GM23338 (cell line): ENCODE data around the gene NEU4. TPM values are rescaled to one million over a fixed set of nuclear protein-coding genes. Genes with fewer than 3 reads are reported as not detected.

Experiments
- ATAC-seq: fragments of 200-7000 bp; cut with Tn5 transposase; 3 replicates; pipeline ENCODE4 v1.9.1; 2020
- DNase-seq: peaks from one replicate; pipeline ENCODE4 v3.0.0-alpha.2; 2015; ENCODE audit warnings: low spot score
- H2AFZ ChIP-seq: fragments of 200-600 bp; sonication (generic); 2 replicates; pipeline ENCODE4 v1.8.0; 2016; ENCODE audit warnings: antibody characterized with exemption, mild to moderate bottlenecking, moderate library complexity
- H3F3A ChIP-seq: fragments of 200-600 bp; sonication (generic); replicated peaks from 2 replicates; pipeline ENCODE4 v1.8.0; 2017; ENCODE audit warnings: antibody characterized with exemption, mixed run types, low read depth
- H3K27ac ChIP-seq: fragments of 200-600 bp; sonication (generic); 2 replicates; pipeline ENCODE4 v1.6.1; 2016; ENCODE audit warnings: low read depth
- H3K27me3 ChIP-seq: fragments of 200-600 bp; sonication (generic); 2 replicates; pipeline ENCODE4 v1.8.0; 2016; ENCODE audit warnings: mild to moderate bottlenecking, mixed run types, moderate library complexity; ENCODE audit not compliant: insufficient read depth
- H3K36me3 ChIP-seq: fragments of 200-600 bp; sonication (generic); 2 replicates; pipeline ENCODE4 v1.8.0; 2016; ENCODE audit warnings: mild to moderate bottlenecking; ENCODE audit not compliant: insufficient read depth
- H3K4me1 ChIP-seq: fragments of 200-600 bp; sonication (generic); 2 replicates; pipeline ENCODE4 v1.8.0; 2016; ENCODE audit warnings: mild to moderate bottlenecking, moderate library complexity; ENCODE audit not compliant: insufficient read depth
- H3K4me2 ChIP-seq: fragments of 200-600 bp; sonication (generic); 2 replicates; pipeline ENCODE4 v1.7.1; 2017; ENCODE audit warnings: mixed run types
- H3K4me3 ChIP-seq: fragments of 200-600 bp; sonication (generic); 2 replicates; pipeline ENCODE4 v1.6.1; 2016; ENCODE audit warnings: mixed run types
- H3K79me2 ChIP-seq: fragments of 200-600 bp; sonication (generic); replicated peaks from 2 replicates; pipeline ENCODE4 v1.8.0; 2017; ENCODE audit warnings: mild to moderate bottlenecking; ENCODE audit not compliant: insufficient read depth
- H3K9me2 ChIP-seq: fragments of 200-600 bp; sonication (generic); 2 replicates; pipeline ENCODE4 v1.8.0; 2017; ENCODE audit not compliant: insufficient read depth
- H4K20me1 ChIP-seq: fragments of 200-600 bp; sonication (generic); replicated peaks from 2 replicates; pipeline ENCODE4 v1.8.0; 2017; ENCODE audit warnings: mild to moderate bottlenecking; ENCODE audit not compliant: insufficient read depth
- H3K27ac Mint-ChIP-seq: 2 replicates; pipeline ENCODE4 v1.8.0; 2020; ENCODE audit warnings: inconsistent platforms, mild to moderate bottlenecking, moderate library complexity, mixed read lengths
- H3K27me3 Mint-ChIP-seq: 3 replicates; pipeline ENCODE4 v1.8.0; 2022; ENCODE audit warnings: low read depth, mild to moderate bottlenecking, moderate library complexity, mixed read lengths, inconsistent platforms; ENCODE audit not compliant: insufficient read depth, poor library complexity
- H3K36me3 Mint-ChIP-seq: 3 replicates; pipeline ENCODE4 v1.8.0; 2021; ENCODE audit warnings: low read depth, mild to moderate bottlenecking, inconsistent platforms, moderate library complexity, mixed read lengths
- H3K4me1 Mint-ChIP-seq: 3 replicates; pipeline ENCODE4 v1.8.0; 2020; ENCODE audit warnings: mild to moderate bottlenecking, inconsistent platforms, mixed read lengths
- H3K4me3 Mint-ChIP-seq: 3 replicates; pipeline ENCODE4 v1.8.0; 2021; ENCODE audit warnings: moderate library complexity, mild to moderate bottlenecking, inconsistent platforms, mixed read lengths
- H3K9me3 Mint-ChIP-seq: 3 replicates; pipeline ENCODE4 v1.8.0; 2020; ENCODE audit warnings: moderate library complexity, mild to moderate bottlenecking, inconsistent platforms, mixed read lengths
- CREB1 ChIP-seq: fragments of 250-450 bp; sonication (Bioruptor Pico); IDR thresholded peaks from 2 replicates; pipeline ENCODE4 v1.5.0; 2020; ENCODE audit warnings: low read depth, mild to moderate bottlenecking, moderate library complexity
- EZH2 ChIP-seq: fragments of 200-600 bp; sonication (generic); IDR thresholded peaks from one replicate; pipeline ENCODE4 v1.8.0; 2017; ENCODE audit warnings: antibody characterized with exemption, mild to moderate bottlenecking, low read depth; ENCODE audit not compliant: unreplicated experiment
- EZH2phosphoT487 ChIP-seq: fragments of 200-600 bp; sonication (generic); IDR thresholded peaks from one replicate; pipeline ENCODE4 v1.8.1; 2018; ENCODE audit warnings: antibody characterized with exemption; ENCODE audit not compliant: unreplicated experiment
- JUNB ChIP-seq: IDR thresholded peaks from one replicate; pipeline ENCODE4 v1.6.1; 2016; ENCODE audit warnings: antibody characterized with exemption; ENCODE audit not compliant: unreplicated experiment
- NANOG ChIP-seq: IDR thresholded peaks from 2 replicates; pipeline ENCODE4 v1.6.1; 2016; ENCODE audit warnings: antibody characterized with exemption, borderline replicate concordance
- POLR2AphosphoS5 ChIP-seq: IDR thresholded peaks from 2 replicates; pipeline ENCODE4 v1.6.1; 2016; ENCODE audit warnings: antibody characterized with exemption, low read depth
- STAT1 ChIP-seq: IDR thresholded peaks from one replicate; pipeline ENCODE4 v1.6.1; 2016; ENCODE audit warnings: antibody characterized with exemption; ENCODE audit not compliant: unreplicated experiment
- ZNF114 ChIP-seq: fragments of 250-450 bp; sonication (Bioruptor Pico); IDR thresholded peaks from 2 replicates; pipeline ENCODE4 v1.5.0; 2020; ENCODE audit warnings: mild to moderate bottlenecking, moderate library complexity
- ZNF331 ChIP-seq: fragments of 250-450 bp; sonication (Bioruptor Pico); IDR thresholded peaks from 2 replicates; pipeline ENCODE4 v1.5.0; 2020; ENCODE audit warnings: low read depth, mild to moderate bottlenecking, moderate library complexity
- polyA plus RNA-seq: library from polyadenylated mRNA; unstranded; fragments of >200 nt; fragmentation: Nextera tagmentation; extraction: Ambion mirVana; gene quantifications from 2 replicates; pipeline ENCODE4 v1.2.1, GENCODE V29; 2016
- total RNA-seq: library from RNA; depleted of rRNA; stranded (reverse); fragments of >200 nt; shearing (Covaris generic); gene quantifications from 2 replicates; pipeline ENCODE4 v1.2.3, GENCODE V29; 2014
- TF ChIP-seq, protein P1 (sequence below): fragments of 250-450 bp; sonication (Bioruptor Pico); IDR thresholded peaks from 2 replicates; pipeline ENCODE4 v1.5.0; 2020; ENCODE audit warnings: mild to moderate bottlenecking, moderate library complexity
- TF ChIP-seq, protein P2 (sequence below): IDR thresholded peaks from 2 replicates; pipeline ENCODE4 v1.6.1; 2016; ENCODE audit warnings: antibody characterized with exemption
- TF ChIP-seq, protein P3 (sequence below), 2 experiments: fragments of 200-600 bp in 1 of 2; sonication (generic) in 1 of 2; conservative IDR thresholded peaks; 2 replicates each; pipeline versions ENCODE4 v1.5.1 to v1.6.1; 2016 to 2017; ENCODE audit warnings: antibody characterized with exemption in 2 of 2, low read depth in 2 of 2, mild to moderate bottlenecking in 2 of 2, moderate library complexity in 1 of 2
- TF ChIP-seq, protein P4 (sequence below): IDR thresholded peaks from one replicate; pipeline ENCODE4 v1.6.1; 2018; ENCODE audit warnings: antibody characterized with exemption; ENCODE audit not compliant: unreplicated experiment

Gene NEU4
- total and polyA plus RNA-seq, 2 experiments from 2014 or later, result 0.29 to 1.2 TPM

DNA sequence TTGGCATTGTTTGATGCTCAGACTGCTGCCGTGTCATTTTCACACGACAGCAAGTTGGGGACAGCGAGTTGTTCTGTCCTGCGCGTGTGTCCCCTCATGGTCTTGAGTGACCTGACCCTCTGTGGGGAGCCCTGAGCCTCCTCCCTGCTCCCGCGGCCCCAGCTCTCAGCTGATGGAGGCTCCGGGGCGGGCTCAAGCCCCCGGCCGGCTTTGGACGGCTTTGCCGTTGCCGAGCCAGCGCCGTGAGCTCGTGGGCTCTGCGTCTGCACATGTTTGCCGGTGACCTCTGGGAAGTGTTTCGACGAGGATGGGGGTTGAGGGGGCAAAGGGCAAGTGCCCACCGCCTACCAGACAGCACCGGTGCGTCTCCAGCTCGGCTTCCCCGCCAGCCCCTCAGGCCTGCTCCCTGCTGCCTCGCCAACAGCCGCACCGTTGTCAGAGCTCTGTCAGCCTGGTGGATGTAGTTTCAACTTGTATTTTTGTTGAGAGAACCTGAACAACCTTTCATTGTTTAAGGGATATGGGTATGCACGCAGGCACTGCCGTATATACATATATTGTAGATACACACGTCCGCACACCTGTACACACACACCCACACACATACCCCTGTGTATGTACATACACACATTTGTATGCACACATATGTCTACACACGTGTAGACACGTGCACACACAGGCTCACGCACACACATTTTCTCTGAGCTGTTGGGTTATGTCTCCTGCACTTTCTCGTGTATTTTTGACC lies 36.0 kb downstream of the NEU4 start:
- Histone ChIP-seq H2AFZ (no peak overlapping the region), H3K27ac (no peak overlapping the region), H3K4me3 (peak overlapping the region; percentile 51; the same call in 1 of the 2 replicates), H4K20me1 (no peaks in the 10 kb centered on the region), H3K79me2 (no peaks in the 10 kb centered on the region), H3K9me2 (no peaks in the 10 kb centered on the region), H3K27me3 (peaks cover 22% of the 10 kb centered on the region), H3K36me3 (no peaks in the 10 kb centered on the region), H3K4me1 (no peaks in the 10 kb centered on the region; the same call in 1 of the 2 replicates), H3F3A (no peaks in the 10 kb centered on the region), H3K4me2 (no peak overlapping the region)
- no peak for DNase-seq
- Mint-ChIP-seq H3K27me3 (peaks cover 38% of the 10 kb centered on the region), H3K4me3 (peak overlapping the region; percentile 77), H3K4me1 (peaks cover 7% of the 10 kb centered on the region), H3K27ac (no peak overlapping the region), H3K36me3 (no peaks in the 10 kb centered on the region), H3K9me3 (no peaks in the 10 kb centered on the region)
- TF ChIP-seq, protein P1, sequence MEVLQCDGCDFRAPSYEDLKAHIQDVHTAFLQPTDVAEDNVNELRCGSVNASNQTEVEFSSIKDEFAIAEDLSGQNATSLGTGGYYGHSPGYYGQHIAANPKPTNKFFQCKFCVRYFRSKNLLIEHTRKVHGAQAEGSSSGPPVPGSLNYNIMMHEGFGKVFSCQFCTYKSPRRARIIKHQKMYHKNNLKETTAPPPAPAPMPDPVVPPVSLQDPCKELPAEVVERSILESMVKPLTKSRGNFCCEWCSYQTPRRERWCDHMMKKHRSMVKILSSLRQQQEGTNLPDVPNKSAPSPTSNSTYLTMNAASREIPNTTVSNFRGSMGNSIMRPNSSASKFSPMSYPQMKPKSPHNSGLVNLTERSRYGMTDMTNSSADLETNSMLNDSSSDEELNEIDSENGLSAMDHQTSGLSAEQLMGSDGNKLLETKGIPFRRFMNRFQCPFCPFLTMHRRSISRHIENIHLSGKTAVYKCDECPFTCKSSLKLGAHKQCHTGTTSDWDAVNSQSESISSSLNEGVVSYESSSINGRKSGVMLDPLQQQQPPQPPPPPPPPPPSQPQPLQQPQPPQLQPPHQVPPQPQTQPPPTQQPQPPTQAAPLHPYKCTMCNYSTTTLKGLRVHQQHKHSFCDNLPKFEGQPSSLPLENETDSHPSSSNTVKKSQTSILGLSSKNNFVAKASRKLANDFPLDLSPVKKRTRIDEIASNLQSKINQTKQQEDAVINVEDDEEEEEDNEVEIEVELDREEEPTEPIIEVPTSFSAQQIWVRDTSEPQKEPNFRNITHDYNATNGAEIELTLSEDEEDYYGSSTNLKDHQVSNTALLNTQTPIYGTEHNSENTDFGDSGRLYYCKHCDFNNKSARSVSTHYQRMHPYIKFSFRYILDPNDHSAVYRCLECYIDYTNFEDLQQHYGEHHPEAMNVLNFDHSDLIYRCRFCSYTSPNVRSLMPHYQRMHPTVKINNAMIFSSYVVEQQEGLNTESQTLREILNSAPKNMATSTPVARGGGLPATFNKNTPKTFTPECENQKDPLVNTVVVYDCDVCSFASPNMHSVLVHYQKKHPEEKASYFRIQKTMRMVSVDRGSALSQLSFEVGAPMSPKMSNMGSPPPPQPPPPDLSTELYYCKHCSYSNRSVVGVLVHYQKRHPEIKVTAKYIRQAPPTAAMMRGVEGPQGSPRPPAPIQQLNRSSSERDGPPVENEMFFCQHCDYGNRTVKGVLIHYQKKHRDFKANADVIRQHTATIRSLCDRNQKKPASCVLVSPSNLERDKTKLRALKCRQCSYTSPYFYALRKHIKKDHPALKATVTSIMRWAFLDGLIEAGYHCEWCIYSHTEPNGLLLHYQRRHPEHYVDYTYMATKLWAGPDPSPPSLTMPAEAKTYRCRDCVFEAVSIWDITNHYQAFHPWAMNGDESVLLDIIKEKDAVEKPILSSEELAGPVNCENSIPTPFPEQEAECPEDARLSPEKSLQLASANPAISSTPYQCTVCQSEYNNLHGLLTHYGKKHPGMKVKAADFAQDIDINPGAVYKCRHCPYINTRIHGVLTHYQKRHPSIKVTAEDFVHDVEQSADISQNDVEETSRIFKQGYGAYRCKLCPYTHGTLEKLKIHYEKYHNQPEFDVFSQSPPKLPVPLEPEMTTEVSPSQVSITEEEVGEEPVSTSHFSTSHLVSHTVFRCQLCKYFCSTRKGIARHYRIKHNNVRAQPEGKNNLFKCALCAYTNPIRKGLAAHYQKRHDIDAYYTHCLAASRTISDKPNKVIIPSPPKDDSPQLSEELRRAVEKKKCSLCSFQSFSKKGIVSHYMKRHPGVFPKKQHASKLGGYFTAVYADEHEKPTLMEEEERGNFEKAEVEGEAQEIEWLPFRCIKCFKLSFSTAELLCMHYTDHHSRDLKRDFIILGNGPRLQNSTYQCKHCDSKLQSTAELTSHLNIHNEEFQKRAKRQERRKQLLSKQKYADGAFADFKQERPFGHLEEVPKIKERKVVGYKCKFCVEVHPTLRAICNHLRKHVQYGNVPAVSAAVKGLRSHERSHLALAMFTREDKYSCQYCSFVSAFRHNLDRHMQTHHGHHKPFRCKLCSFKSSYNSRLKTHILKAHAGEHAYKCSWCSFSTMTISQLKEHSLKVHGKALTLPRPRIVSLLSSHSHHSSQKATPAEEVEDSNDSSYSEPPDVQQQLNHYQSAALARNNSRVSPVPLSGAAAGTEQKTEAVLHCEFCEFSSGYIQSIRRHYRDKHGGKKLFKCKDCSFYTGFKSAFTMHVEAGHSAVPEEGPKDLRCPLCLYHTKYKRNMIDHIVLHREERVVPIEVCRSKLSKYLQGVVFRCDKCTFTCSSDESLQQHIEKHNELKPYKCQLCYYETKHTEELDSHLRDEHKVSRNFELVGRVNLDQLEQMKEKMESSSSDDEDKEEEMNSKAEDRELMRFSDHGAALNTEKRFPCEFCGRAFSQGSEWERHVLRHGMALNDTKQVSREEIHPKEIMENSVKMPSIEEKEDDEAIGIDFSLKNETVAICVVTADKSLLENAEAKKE (CRISPR knock-in tag), result no peak
- TF ChIP-seq EZH2 (no peak), JUNB (no peak), ZNF114 (CRISPR knock-in tag) (no peak), ZNF331 (no peak), STAT1 (no peak), POLR2AphosphoS5 (no peak), CREB1 (CRISPR knock-in tag) (no peak), NANOG (no peak), EZH2phosphoT487 (no peak)
- TF ChIP-seq, protein P2, sequence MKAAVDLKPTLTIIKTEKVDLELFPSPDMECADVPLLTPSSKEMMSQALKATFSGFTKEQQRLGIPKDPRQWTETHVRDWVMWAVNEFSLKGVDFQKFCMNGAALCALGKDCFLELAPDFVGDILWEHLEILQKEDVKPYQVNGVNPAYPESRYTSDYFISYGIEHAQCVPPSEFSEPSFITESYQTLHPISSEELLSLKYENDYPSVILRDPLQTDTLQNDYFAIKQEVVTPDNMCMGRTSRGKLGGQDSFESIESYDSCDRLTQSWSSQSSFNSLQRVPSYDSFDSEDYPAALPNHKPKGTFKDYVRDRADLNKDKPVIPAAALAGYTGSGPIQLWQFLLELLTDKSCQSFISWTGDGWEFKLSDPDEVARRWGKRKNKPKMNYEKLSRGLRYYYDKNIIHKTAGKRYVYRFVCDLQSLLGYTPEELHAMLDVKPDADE, result no peak
- TF ChIP-seq, protein P3, sequence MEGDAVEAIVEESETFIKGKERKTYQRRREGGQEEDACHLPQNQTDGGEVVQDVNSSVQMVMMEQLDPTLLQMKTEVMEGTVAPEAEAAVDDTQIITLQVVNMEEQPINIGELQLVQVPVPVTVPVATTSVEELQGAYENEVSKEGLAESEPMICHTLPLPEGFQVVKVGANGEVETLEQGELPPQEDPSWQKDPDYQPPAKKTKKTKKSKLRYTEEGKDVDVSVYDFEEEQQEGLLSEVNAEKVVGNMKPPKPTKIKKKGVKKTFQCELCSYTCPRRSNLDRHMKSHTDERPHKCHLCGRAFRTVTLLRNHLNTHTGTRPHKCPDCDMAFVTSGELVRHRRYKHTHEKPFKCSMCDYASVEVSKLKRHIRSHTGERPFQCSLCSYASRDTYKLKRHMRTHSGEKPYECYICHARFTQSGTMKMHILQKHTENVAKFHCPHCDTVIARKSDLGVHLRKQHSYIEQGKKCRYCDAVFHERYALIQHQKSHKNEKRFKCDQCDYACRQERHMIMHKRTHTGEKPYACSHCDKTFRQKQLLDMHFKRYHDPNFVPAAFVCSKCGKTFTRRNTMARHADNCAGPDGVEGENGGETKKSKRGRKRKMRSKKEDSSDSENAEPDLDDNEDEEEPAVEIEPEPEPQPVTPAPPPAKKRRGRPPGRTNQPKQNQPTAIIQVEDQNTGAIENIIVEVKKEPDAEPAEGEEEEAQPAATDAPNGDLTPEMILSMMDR (conservative IDR thresholded peaks at IDR 0.05; ENCODE audit: low read depth in 2 of 2), result no peak
- TF ChIP-seq, protein P4, sequence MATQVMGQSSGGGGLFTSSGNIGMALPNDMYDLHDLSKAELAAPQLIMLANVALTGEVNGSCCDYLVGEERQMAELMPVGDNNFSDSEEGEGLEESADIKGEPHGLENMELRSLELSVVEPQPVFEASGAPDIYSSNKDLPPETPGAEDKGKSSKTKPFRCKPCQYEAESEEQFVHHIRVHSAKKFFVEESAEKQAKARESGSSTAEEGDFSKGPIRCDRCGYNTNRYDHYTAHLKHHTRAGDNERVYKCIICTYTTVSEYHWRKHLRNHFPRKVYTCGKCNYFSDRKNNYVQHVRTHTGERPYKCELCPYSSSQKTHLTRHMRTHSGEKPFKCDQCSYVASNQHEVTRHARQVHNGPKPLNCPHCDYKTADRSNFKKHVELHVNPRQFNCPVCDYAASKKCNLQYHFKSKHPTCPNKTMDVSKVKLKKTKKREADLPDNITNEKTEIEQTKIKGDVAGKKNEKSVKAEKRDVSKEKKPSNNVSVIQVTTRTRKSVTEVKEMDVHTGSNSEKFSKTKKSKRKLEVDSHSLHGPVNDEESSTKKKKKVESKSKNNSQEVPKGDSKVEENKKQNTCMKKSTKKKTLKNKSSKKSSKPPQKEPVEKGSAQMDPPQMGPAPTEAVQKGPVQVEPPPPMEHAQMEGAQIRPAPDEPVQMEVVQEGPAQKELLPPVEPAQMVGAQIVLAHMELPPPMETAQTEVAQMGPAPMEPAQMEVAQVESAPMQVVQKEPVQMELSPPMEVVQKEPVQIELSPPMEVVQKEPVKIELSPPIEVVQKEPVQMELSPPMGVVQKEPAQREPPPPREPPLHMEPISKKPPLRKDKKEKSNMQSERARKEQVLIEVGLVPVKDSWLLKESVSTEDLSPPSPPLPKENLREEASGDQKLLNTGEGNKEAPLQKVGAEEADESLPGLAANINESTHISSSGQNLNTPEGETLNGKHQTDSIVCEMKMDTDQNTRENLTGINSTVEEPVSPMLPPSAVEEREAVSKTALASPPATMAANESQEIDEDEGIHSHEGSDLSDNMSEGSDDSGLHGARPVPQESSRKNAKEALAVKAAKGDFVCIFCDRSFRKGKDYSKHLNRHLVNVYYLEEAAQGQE, result no peak
- no peak for ATAC-seq
